Neural progenitor cell (in vitro differentiated cells): ENCODE measurements around the gene UTS2B.

Source experiments
- EZH2 ChIP-seq: fragments of 200-600 bp; sonication (generic); IDR thresholded peaks from 2 replicates; pipeline ENCODE4 v1.6.1; 2017; ENCODE audit warnings: antibody characterized with exemption, mild to moderate bottlenecking, moderate library complexity
- EZH2phosphoT487 ChIP-seq: fragments of 200-600 bp; sonication (generic); IDR thresholded peaks from 2 replicates; pipeline ENCODE4 v1.6.1; 2017; ENCODE audit warnings: antibody characterized with exemption
- TF ChIP-seq, protein P1 (sequence below): fragments of 200-600 bp; sonication (generic); IDR thresholded peaks from 2 replicates; pipeline ENCODE4 v1.5.1; 2017; ENCODE audit warnings: antibody characterized with exemption, mild to moderate bottlenecking

DNA sequence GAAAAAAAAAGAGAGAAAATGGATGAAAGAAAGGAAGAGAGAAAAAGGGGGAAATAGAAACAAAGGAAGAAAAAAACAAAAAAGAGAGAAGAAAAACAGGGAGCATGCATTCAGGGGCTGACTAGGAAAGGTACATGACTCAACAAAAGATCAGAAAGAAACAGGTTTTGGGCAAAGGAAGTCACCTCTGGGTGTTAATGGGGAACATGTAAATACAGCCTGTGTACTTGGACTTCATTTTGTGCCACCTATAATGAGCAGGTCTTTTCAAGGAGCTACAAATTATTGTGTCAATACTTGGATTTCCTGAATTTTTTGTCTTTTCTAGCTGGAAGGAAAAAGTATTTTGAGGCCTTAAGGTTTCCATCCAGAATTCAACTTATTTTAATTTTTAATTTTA, 54.6 kb downstream of the UTS2B start:
- TF ChIP-seq, protein P1, sequence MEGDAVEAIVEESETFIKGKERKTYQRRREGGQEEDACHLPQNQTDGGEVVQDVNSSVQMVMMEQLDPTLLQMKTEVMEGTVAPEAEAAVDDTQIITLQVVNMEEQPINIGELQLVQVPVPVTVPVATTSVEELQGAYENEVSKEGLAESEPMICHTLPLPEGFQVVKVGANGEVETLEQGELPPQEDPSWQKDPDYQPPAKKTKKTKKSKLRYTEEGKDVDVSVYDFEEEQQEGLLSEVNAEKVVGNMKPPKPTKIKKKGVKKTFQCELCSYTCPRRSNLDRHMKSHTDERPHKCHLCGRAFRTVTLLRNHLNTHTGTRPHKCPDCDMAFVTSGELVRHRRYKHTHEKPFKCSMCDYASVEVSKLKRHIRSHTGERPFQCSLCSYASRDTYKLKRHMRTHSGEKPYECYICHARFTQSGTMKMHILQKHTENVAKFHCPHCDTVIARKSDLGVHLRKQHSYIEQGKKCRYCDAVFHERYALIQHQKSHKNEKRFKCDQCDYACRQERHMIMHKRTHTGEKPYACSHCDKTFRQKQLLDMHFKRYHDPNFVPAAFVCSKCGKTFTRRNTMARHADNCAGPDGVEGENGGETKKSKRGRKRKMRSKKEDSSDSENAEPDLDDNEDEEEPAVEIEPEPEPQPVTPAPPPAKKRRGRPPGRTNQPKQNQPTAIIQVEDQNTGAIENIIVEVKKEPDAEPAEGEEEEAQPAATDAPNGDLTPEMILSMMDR: no peak
- no peak for TF ChIP-seq EZH2
- no peak for TF ChIP-seq EZH2phosphoT487
